Esophagus muscularis mucosa (tissue), 4 donors: ENCODE results near the gene STK36.
A peak's percentile ranks its signal among the peaks of the same experiment; 100 is the strongest.

Source experiments
- EP300 ChIP-seq: sonication (generic); formaldehyde crosslinking; IDR thresholded peaks from one replicate; pipeline ENCODE4 v1.6.1; 2017; ENCODE audit warnings: antibody characterized with exemption
- POLR2A ChIP-seq: fragments of 450-650 bp; IDR thresholded peaks from one replicate; pipeline ENCODE4 v1.6.1; 2017; ENCODE audit warnings: antibody characterized with exemption, moderate library complexity, mild to moderate bottlenecking, low read depth
- POLR2AphosphoS5 ChIP-seq, 2 donors: sonication (generic); formaldehyde crosslinking; IDR thresholded peaks; one replicate each; pipeline ENCODE4 v1.6.1; 2017; ENCODE audit warnings: antibody characterized with exemption in 2 of 2
- TF ChIP-seq, protein P1 (sequence below), 3 experiments: fragments of 200-600 bp in 2 of 3; fragments of 450-650 bp in 1 of 3; sonication (generic) in 2 of 3; IDR thresholded peaks; one replicate each; pipeline ENCODE4 v1.5.1; 2017 to 2019; ENCODE audit warnings: antibody characterized with exemption in 3 of 3, mild to moderate bottlenecking in 2 of 3, moderate library complexity in 1 of 3

GRCh38 chr2:218648088-218648786, 23.6 kb upstream of the STK36 start:
- TF ChIP-seq, protein P1, sequence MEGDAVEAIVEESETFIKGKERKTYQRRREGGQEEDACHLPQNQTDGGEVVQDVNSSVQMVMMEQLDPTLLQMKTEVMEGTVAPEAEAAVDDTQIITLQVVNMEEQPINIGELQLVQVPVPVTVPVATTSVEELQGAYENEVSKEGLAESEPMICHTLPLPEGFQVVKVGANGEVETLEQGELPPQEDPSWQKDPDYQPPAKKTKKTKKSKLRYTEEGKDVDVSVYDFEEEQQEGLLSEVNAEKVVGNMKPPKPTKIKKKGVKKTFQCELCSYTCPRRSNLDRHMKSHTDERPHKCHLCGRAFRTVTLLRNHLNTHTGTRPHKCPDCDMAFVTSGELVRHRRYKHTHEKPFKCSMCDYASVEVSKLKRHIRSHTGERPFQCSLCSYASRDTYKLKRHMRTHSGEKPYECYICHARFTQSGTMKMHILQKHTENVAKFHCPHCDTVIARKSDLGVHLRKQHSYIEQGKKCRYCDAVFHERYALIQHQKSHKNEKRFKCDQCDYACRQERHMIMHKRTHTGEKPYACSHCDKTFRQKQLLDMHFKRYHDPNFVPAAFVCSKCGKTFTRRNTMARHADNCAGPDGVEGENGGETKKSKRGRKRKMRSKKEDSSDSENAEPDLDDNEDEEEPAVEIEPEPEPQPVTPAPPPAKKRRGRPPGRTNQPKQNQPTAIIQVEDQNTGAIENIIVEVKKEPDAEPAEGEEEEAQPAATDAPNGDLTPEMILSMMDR (IDR thresholded peaks at IDR 0.05), result peak; percentile 73 to 93 (median 75)
- TF ChIP-seq EP300 (no peak), POLR2AphosphoS5 (IDR thresholded peaks at IDR 0.05) (peak; percentile 41 to 46), POLR2A (no peak)
